ENCODE results near the gene INPP4B.

The INPP4B gene

GRCh38 chr4:142567199-142567598 lies 278.9 kb downstream of the INPP4B start:
- peak; percentile 18 for DNase-seq

DNA sequence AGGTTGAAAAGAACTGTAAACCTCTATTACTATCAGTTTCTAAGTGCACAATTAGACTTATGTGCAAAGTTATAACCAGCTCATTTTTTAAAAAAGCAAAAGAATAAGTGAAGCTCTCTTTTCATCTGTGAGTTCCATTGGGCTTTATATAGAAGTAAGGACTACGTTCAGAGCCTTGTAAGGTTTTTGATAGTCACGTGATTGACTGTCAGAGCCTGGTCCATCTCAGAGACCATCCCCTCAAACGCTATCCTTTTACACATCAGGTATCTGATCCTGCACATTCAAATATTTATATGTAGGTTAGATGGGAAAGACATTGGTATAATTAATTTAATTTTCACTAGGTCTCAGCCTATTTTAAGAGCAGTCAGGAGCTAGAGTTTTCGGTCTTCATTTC lies 279.3 kb downstream of the INPP4B start:
- DNase-seq: no peak

DNA sequence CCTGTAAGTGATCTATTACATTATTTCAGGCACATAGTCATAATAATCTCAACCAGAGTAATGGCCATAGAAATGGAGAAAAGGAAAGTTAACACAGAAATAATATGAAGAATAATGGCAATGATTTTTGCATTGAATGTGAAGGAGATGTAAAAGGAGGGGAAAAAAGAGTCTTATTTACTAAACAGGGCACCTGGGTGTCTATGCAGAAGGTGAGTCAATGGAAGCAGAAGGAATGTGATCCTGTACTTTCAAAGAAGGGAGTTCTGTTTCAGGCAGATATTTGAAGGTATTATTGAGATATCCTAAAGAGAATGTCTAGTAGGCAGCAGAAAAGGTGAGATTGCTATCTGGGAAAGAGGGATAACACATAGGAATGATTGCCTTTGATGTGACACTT lies 279.9 kb downstream of the INPP4B start:
- DNase-seq: no peak

GRCh38 chr4:142565771-142566170 lies 280.3 kb downstream of the INPP4B start:
- no peak for DNase-seq

DNA sequence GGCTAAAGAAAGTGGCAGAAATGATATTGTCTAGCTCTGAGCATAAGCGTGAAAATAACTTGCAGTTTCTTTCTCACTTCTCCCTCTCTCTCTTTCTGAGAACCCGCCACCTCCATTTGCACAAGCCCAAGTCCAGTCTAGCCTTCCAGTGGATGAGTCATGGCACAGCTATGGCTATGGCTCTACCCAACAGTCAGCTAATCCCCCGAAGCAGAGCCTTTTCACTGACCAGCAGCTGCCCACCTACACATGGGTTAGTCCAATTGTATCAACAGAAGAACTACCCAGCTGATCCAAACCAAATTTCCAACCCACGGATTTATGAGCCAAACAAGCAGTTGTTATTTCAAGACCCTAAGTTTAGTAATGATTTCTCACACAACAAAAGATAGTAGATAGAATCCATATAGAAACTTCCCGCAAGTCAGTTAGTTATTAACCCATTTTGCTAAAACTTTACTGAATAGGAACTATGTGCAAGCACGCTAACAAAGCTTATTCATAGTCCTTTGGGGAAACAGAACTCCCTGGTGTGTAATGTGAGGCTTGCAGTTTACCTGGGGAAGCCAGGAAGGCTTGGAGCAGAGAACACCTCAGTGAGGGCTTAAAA lies 282.3 kb downstream of the INPP4B start:
- DNase-seq: no peak

DNA sequence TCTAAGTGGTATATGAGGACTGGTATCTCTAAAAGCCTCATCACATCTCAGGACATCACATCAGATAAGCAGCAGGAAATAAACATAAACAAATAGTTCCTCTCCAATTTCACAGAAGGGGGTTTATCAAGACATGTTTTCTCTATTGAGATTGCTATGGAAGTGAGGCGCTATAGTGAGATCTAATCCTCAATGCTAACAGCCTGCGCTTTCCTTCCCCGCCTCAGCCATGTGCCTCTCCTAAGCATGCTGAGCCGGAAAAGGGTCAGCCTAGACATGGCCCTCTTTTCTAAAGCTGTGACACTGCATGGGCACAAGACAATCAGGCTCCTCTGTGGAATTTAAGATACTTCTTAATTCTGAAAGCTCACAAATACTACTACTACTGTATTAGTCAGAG lies 286.1 kb downstream of the INPP4B start:
- DNase-seq: no peak

- DNase-seq: no peak
Observed at GRCh38 chr4:142558851-142559250, 287.2 kb downstream of the INPP4B start.

GRCh38 chr4:142557239-142557801 lies 288.8 kb downstream of the INPP4B start:
- DNase-seq: no peak

GRCh38 chr4:142556570-142557238 lies 289.4 kb downstream of the INPP4B start:
- no peak for DNase-seq

- no peak for DNase-seq
Observed at GRCh38 chr4:142556048-142556447, 290.1 kb downstream of the INPP4B start.

GRCh38 chr4:142554412-142554811 lies 291.7 kb downstream of the INPP4B start:
- no peak for DNase-seq

DNA sequence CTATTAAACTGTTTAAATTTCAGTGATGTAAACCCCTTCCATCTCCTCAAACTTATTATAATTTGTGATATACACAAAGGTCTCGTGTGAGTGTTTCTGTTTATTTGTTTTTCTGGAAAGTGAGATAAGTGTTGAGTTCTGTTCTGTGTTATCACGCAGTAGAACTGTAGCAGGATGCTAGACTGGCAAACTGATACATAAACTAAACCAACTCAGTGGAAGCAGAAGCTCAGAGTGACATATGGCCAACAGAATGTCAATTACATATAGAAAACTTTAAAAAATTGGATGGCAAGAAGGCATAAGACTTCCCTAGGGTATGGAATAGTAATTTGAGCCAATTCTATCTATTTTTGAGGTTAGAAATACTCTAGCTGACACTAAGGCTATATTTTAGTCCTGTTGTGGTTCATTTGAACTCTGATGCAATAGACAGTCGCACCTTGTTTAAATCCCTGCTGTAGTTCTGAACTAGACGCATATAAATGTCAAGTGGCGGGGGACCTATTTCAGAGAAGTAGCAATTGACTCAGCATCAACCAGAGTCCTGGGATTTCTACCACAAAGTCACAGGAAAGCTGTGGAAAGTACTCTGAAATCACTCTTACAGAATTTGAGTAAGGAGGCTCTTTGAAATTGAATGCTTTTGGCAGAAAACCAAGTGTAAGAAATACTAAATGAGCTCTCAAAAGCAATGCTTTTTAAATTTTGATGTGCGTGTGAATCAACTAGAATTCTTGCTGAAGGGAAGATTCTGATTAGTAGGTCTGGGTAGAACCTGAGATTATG lies 294.4 kb downstream of the INPP4B start:
- no peak for DNase-seq

DNA sequence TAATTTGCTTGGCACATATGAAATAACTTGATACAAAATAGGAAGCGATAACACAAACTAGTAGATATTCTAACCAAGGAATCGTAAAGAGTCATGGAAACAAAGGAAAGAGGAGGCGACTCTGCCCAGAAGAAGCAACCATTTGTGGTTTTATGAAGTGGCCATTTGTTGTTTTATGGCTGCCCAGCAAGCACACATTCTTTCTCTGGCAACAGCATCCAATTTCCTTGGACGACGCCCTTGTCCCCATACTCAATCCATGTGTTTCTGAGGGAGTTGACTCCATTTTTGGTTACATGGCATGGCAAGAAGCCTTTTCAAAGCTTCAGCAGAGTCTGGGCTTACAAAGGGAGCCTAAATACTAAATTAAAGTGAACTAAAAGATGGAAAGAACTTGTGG lies 295.1 kb downstream of the INPP4B start:
- DNase-seq: no peak

DNA sequence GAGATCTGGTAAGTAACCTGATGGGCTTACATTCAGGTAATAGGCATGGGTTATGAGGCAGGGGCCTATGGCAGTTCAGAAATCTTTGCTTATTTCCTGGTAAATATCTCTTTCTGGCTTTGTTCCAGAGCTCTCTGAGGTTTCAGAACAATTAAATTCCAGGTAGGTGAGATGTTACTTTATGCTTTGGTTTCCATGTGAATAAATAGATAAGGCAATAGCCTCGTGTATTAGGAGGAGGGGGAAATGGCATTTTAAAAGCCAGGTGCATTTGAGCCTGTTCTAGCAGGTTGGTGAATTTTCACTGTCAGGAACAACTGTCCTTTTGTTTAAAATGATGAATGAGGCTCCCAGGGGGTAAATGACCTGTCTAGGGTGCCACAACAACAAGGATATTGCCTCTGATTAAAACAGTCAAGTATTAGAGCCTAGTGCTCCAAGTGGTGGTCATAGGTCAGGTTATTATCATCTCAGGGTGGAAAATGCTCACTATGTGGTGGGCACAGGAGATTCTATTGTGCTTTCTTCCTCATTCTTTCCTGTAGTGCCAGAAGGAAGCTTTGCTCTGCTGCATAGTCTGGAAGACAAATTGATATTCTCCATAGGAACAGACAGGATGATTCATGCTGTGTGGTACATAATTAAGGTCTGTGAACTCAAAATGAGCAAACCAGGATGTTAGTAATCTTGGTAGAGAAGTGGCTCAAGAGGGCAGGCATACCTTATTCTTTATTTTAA lies 296.2 kb downstream of the INPP4B start:
- DNase-seq: no peak

- no peak for DNase-seq
Observed at GRCh38 chr4:142549248-142549647, 296.9 kb downstream of the INPP4B start.

DNA sequence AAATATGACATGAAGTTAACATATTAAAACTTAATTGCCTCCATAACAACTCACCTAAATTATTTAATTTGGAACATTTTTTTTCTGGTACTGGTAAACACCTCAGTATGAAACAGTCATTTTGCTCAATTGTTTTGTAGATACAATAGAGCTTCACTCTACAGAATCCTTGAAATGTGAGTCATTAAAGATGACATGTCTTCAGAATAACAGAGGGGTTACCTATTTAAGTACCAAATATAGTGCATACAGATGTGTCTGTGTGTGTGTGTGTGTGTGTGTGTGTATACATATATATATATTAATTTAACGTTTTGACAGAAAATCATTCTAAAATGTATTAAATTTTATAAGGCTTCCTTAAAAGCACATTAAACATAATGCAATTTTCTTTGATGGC lies 297.6 kb downstream of the INPP4B start:
- no peak for DNase-seq

- DNase-seq: no peak
Observed at GRCh38 chr4:142547974-142548373, 298.1 kb downstream of the INPP4B start.

DNA sequence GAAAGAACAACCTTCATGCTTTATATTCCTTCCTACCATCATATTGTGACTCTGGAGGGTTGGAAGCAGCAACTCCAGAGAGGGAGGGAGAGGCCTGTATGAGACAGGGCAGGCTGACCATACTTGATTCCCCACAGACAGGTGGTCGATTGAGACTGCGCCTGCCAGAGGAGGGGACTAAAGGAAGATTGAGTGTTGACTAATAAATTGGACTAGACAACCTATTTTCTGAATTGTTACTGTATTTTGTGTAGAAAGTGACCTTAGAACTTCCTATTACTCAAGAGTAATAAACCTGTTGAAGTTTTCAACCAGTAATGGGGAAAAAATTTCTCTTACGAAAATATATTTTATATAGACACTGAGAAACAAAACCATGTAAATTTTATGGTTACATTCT lies 301.5 kb downstream of the INPP4B start:
- no peak for DNase-seq

DNA sequence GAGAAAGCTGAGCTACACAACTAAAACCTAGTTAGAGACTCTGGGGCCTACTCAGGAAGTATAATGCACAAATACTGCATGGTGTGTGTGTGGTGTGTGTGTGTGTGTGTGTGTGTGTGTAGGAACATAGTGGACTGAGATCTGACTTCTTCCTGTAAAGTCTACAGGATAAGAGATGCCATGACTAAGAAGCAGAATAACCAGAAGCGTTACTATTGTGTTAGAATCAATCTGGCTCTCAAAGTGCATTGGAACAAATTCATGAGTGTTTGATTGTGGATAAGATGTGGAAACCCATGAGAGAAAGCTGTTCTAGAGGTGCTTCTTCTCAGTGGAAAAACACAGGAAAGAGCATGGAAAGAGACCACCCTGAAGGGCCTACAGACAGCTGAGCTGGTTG lies 302.1 kb downstream of the INPP4B start:
- no peak for DNase-seq

DNA sequence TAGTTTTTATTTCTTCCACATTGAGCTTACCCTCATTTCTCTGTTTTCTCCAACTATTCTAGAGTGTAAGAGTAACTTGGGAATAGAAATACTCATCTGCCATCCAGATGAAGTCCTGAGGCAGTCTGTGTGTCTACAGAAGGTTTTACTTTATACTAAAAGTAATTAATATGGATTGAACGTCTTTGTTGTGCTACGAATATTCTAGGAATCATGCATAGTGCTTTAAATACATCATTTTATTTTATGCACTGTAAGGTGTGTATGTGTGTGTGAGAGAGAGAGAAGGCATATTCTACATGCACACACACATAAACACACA lies 305.7 kb downstream of the INPP4B start:
- no peak for DNase-seq

DNA sequence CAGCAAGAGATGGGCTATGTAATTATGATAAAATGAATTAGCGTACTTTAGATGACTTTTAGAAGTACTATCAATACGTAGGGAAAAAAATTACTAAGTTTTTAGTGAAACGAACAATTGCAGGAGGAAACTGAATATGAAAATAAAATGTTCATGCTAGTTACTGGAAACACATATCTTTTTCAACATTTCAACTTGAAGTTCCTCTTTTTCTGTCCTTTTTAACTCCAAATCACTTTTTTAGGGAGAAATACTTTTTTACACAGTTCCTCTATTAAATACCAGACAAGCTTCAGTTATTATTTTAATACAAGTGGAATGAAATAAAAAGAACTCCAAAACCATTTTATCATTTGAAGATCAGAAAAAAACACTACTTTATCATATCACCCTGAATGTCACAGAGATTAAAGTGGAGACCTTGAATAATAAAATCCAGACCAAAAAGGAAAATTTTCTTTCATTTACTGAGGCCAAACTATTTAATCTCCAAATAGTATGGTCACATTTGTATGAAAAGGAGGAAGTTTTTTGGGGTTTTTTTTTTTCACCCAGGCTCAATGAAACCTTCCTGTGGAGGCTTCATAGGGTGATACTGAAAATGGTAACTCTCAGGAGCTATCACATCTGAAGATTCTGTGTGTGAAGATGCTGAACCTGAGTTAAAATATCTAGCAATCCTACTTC lies 306.2 kb downstream of the INPP4B start:
- no peak for DNase-seq

DNA sequence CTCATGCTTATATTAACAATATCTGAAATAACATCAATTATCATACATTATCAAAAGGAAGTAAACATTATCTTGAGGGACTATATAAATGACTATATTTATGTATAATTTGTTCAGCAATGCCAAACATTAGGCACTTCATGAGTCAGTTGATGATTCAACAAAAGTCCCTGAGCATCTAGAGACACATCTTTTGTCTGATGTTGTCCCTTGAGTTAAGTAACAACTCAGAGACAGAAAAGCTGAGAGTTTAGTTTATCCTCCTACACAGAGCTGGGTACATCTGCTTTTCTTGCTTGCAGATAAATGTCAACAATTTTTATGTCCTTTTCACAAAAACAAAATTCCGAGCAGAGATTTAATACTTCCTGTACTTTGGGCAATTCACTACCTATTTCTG lies 311.1 kb downstream of the INPP4B start:
- no peak for DNase-seq

- no peak for DNase-seq
Observed at GRCh38 chr4:142532054-142532453, 314.0 kb downstream of the INPP4B start.

Data from activated gamma-delta T cell treated with Interleukin-2 at 50 U/mL for 16 hours (primary cell).